ENCODE results near the gene IL12B. TPM values are rescaled to one million over a fixed set of nuclear protein-coding genes. Genes with fewer than 3 reads are reported as not detected.
"Not testable (repeated sequence)": the region's sequence is repeated elsewhere in the genome, so short reads cannot be mapped to it uniquely, and the experiment has no call there.

The IL12B gene
- total RNA-seq, 1 experiment from 2014 or later: not detected

GRCh38 chr5:159301466-159301865 is 28.8 kb downstream of the IL12B start:
- Histone ChIP-seq H3K27me3 (ENCODE audit: insufficient read depth, low read depth) (peaks cover 7% of the 10 kb centered on the region; the same call in 1 of the 2 replicates), H3F3A (ENCODE audit: insufficient read depth, low read depth) (peaks cover 6% of the 10 kb centered on the region; the same call in 1 of the 2 replicates), H3K27ac (no peak overlapping the region), H3K9me3 (ENCODE audit: insufficient read depth, low read depth) (peaks cover 27% of the 10 kb centered on the region), H3K4me1 (replicated peaks; ENCODE audit: insufficient read depth) (no peaks in the 10 kb centered on the region), H2AFZ (no peak overlapping the region), H4K20me1 (ENCODE audit: insufficient read depth) (no peaks in the 10 kb centered on the region), H3K4me3 (no peak overlapping the region), H3K9me2 (ENCODE audit: insufficient read depth) (no peaks in the 10 kb centered on the region), H3K79me2 (ENCODE audit: low read depth) (no peaks in the 10 kb centered on the region), H3K4me2 (no peak overlapping the region), H3K36me3 (ENCODE audit: low read depth) (no peaks in the 10 kb centered on the region)
- BruUV-seq (replicated peaks): no TSS peak
- TF ChIP-seq EZH2 (IDR thresholded peaks at IDR 0.05; ENCODE audit: low read depth): no peak
- TF ChIP-seq CTCF (conservative IDR thresholded peaks at IDR 0.05): no peak
- CTCF ChIA-PET: no interaction called here
- DNase-seq: no peak
- intact Hi-C loops (cut with micrococcal nuclease; ENCODE audit: unreplicated experiment): no loop called here
- POLR2A ChIA-PET (ENCODE audit: unreplicated experiment): no interaction called here

- H3K4me3 ChIP-seq; H3K9me2 ChIP-seq (ENCODE audit: insufficient read depth); H3K4me2 ChIP-seq; BruUV-seq (replicated peaks); CTCF ChIA-PET; H2AFZ ChIP-seq; H3K27ac ChIP-seq; intact Hi-C loops (cut with micrococcal nuclease; ENCODE audit: unreplicated experiment); H3F3A ChIP-seq (ENCODE audit: insufficient read depth, low read depth); H4K20me1 ChIP-seq (ENCODE audit: insufficient read depth); POLR2A ChIA-PET (ENCODE audit: unreplicated experiment); H3K79me2 ChIP-seq (ENCODE audit: low read depth); H3K36me3 ChIP-seq (ENCODE audit: low read depth); H3K4me1 ChIP-seq (replicated peaks; ENCODE audit: insufficient read depth); DNase-seq; H3K27me3 ChIP-seq (ENCODE audit: insufficient read depth, low read depth): not testable (repeated sequence)
- H3K9me3 ChIP-seq (ENCODE audit: insufficient read depth, low read depth): peaks cover 24% of the 10 kb centered on the region
Measured at GRCh38 chr5:159297300-159297699, 33.0 kb downstream of the IL12B start.

- Histone ChIP-seq H3K9me3 (ENCODE audit: insufficient read depth, low read depth) (peaks cover 12% of the 10 kb centered on the region; the same call in 1 of the 2 replicates), H4K20me1 (ENCODE audit: insufficient read depth) (no peaks in the 10 kb centered on the region), H3K79me2 (ENCODE audit: low read depth) (no peaks in the 10 kb centered on the region), H3K4me1 (replicated peaks; ENCODE audit: insufficient read depth) (0 out of 2 replicates have a peak, but pooled peaks cover 5% of the 10 kb centered on the region), H3K4me3 (no peak overlapping the region), H3K9me2 (ENCODE audit: insufficient read depth) (no peaks in the 10 kb centered on the region), H3K27me3 (ENCODE audit: insufficient read depth, low read depth) (no peaks in the 10 kb centered on the region), H3K36me3 (ENCODE audit: low read depth) (no peaks in the 10 kb centered on the region), H3K27ac (no peak overlapping the region), H2AFZ (no peak overlapping the region), H3F3A (ENCODE audit: insufficient read depth, low read depth) (no peaks in the 10 kb centered on the region), H3K4me2 (no peak overlapping the region)
- CTCF ChIA-PET: no interaction called here
- TF ChIP-seq CTCF (conservative IDR thresholded peaks at IDR 0.05) (no peak), EZH2 (IDR thresholded peaks at IDR 0.05; ENCODE audit: low read depth) (no peak)
- intact Hi-C loops (cut with micrococcal nuclease; ENCODE audit: unreplicated experiment): no loop called here
- no TSS peak for BruUV-seq (replicated peaks)
- POLR2A ChIA-PET (ENCODE audit: unreplicated experiment): interaction anchor here (0.6 to 0.7 kb wide), 2 partner anchors 25 to 714 kb away, joined by 4 to 9 read pairs; partner anchors contain the start of gene TTC1
- no peak for DNase-seq
Measured at GRCh38 chr5:159294921-159295320, 35.4 kb downstream of the IL12B start.

GRCh38 chr5:159290741-159291140 is 39.5 kb downstream of the IL12B start:
- H3F3A ChIP-seq (ENCODE audit: insufficient read depth, low read depth): 0 out of 2 replicates have a peak, but pooled peaks cover 4% of the 10 kb centered on the region
- H3K9me2 ChIP-seq (ENCODE audit: insufficient read depth): no peaks in the 10 kb centered on the region
- TF ChIP-seq CTCF (conservative IDR thresholded peaks at IDR 0.05) (no peak), EZH2 (IDR thresholded peaks at IDR 0.05; ENCODE audit: low read depth) (no peak)
- POLR2A ChIA-PET (ENCODE audit: unreplicated experiment): interaction anchor here (0.7 kb wide), 1 partner anchor 33 kb away, joined by 3 read pairs; no protein-coding TSS in a partner anchor
- no peak overlapping the region for H2AFZ ChIP-seq
- H3K4me3 ChIP-seq: no peak overlapping the region
- no TSS peak for BruUV-seq (replicated peaks)
- 0 out of 2 replicates have a peak, but pooled peaks cover 5% of the 10 kb centered on the region for H3K4me1 ChIP-seq (replicated peaks; ENCODE audit: insufficient read depth)
- no peaks in the 10 kb centered on the region for H3K79me2 ChIP-seq (ENCODE audit: low read depth)
- peak overlapping the region; percentile 21; the same call in 1 of the 2 replicates for H3K4me2 ChIP-seq
- no peaks in the 10 kb centered on the region for H4K20me1 ChIP-seq (ENCODE audit: insufficient read depth)
- DNase-seq: peak; percentile 49 to 52
- CTCF ChIA-PET: interaction anchor here (0.7 to 1.3 kb wide), 5 partner anchors 23 to 697 kb away, joined by 3 to 4 read pairs (median 4); no protein-coding TSS in a partner anchor
- H3K9me3 ChIP-seq (ENCODE audit: insufficient read depth, low read depth): no peaks in the 10 kb centered on the region
- H3K27ac ChIP-seq: no peak overlapping the region
- H3K36me3 ChIP-seq (ENCODE audit: low read depth): no peaks in the 10 kb centered on the region
- H3K27me3 ChIP-seq (ENCODE audit: insufficient read depth, low read depth): no peaks in the 10 kb centered on the region
- intact Hi-C loops (cut with micrococcal nuclease; ENCODE audit: unreplicated experiment): no loop called here

Measured in PC-9 (cell line).